H9 (cell line): ENCODE measurements around the gene ZNF547. TPM values are rescaled to one million over a fixed set of nuclear protein-coding genes. Genes with fewer than 3 reads are reported as not detected.

Experiments
- DNase-seq: peaks from one replicate; pipeline ENCODE4 v3.0.0-alpha.2; 2017
- H2AFZ ChIP-seq: one replicate; pipeline ENCODE4 v1.6.1; 2013; ENCODE audit warnings: mild to moderate bottlenecking, low read length, control low read depth, moderate library complexity
- H2AK5ac ChIP-seq: 2 replicates; pipeline ENCODE4 v1.6.1; 2013; ENCODE audit warnings: low read length, control low read depth, mixed read lengths; ENCODE audit not compliant: insufficient read length
- H2BK120ac ChIP-seq: one replicate; pipeline ENCODE4 v1.6.1; 2013; ENCODE audit warnings: low read depth, mild to moderate bottlenecking, low read length, control low read depth, inconsistent platforms; ENCODE audit not compliant: poor library complexity, severe bottlenecking
- H2BK12ac ChIP-seq: 2 replicates; pipeline ENCODE4 v1.6.1; 2013; ENCODE audit warnings: low read length, control low read depth, mixed read lengths, low read depth; ENCODE audit not compliant: insufficient read length
- H2BK15ac ChIP-seq: 2 replicates; pipeline ENCODE4 v1.6.1; 2013; ENCODE audit warnings: low read depth, low read length, control low read depth
- H2BK20ac ChIP-seq: one replicate; pipeline ENCODE4 v1.6.1; 2013; ENCODE audit warnings: low read depth, mild to moderate bottlenecking, low read length, control low read depth, inconsistent platforms; ENCODE audit not compliant: poor library complexity, severe bottlenecking
- H2BK5ac ChIP-seq: 2 replicates; pipeline ENCODE4 v1.6.1; 2013; ENCODE audit warnings: low read length, control low read depth, mixed read lengths; ENCODE audit not compliant: insufficient read length
- H3K14ac ChIP-seq: 2 replicates; pipeline ENCODE4 v1.6.1; 2013; ENCODE audit warnings: low read length, control low read depth; ENCODE audit not compliant: insufficient read depth
- H3K18ac ChIP-seq: 2 replicates; pipeline ENCODE4 v1.6.1; 2013; ENCODE audit warnings: low read depth, mild to moderate bottlenecking, mixed read lengths, low read length, control low read depth; ENCODE audit not compliant: insufficient read length
- H3K23ac ChIP-seq: 2 replicates; pipeline ENCODE4 v1.6.1; 2013; ENCODE audit warnings: low read length, control low read depth, mixed read lengths, low read depth; ENCODE audit not compliant: insufficient read length
- H3K23me2 ChIP-seq: 2 replicates; pipeline ENCODE4 v1.6.1; 2013; ENCODE audit warnings: low read depth, mild to moderate bottlenecking, mixed read lengths, low read length, control low read depth; ENCODE audit not compliant: insufficient read length, poor library complexity, severe bottlenecking
- H3K27ac ChIP-seq: 2 replicates; pipeline ENCODE4 v1.5.1; 2013; ENCODE audit warnings: low read length, control low read depth, mixed read lengths, low read depth; ENCODE audit not compliant: insufficient read length
- H3K27me3 ChIP-seq: 2 replicates; pipeline ENCODE4 v1.6.1; 2013; ENCODE audit warnings: low read length, control low read depth, inconsistent platforms; ENCODE audit not compliant: insufficient read depth
- H3K4ac ChIP-seq: 2 replicates; pipeline ENCODE4 v1.6.1; 2013; ENCODE audit warnings: low read depth, mild to moderate bottlenecking, control low read depth, inconsistent platforms, low read length, moderate library complexity
- H3K4me1 ChIP-seq: 2 replicates; pipeline ENCODE4 v1.6.1; 2013; ENCODE audit warnings: low read length, control low read depth, inconsistent platforms; ENCODE audit not compliant: insufficient read depth
- H3K4me2 ChIP-seq: 2 replicates; pipeline ENCODE4 v1.6.1; 2013; ENCODE audit warnings: low read length, control low read depth, mixed read lengths; ENCODE audit not compliant: insufficient read length, insufficient read depth
- H3K56ac ChIP-seq: 2 replicates; pipeline ENCODE4 v1.6.1; 2013; ENCODE audit warnings: low read depth, mild to moderate bottlenecking, mixed read lengths, low read length, control low read depth; ENCODE audit not compliant: insufficient read length
- H3K79me1 ChIP-seq: 2 replicates; pipeline ENCODE4 v1.6.1; 2013; ENCODE audit warnings: low read depth, mild to moderate bottlenecking, moderate library complexity, low read length, control low read depth, inconsistent platforms; ENCODE audit not compliant: insufficient read depth, poor library complexity, severe bottlenecking
- H3K79me2 ChIP-seq: 2 replicates; pipeline ENCODE4 v1.6.1; 2013; ENCODE audit warnings: low read length, control low read depth, inconsistent platforms; ENCODE audit not compliant: insufficient read depth
- H3K9ac ChIP-seq: 2 replicates; pipeline ENCODE4 v1.6.1; 2013; ENCODE audit warnings: low read length, control low read depth, mixed read lengths; ENCODE audit not compliant: insufficient read length; ENCODE audit errors: extremely low read depth
- H3K9me3 ChIP-seq: one replicate; pipeline ENCODE4 v1.6.1; 2013; ENCODE audit warnings: low read depth, low read length, inconsistent platforms; ENCODE audit not compliant: control insufficient read depth
- H3T11ph ChIP-seq: one replicate; pipeline ENCODE4 v1.6.1; 2013; ENCODE audit warnings: mild to moderate bottlenecking, low read length, control low read depth, inconsistent platforms
- H4K20me1 ChIP-seq: one replicate; pipeline ENCODE4 v1.6.1; 2013; ENCODE audit not compliant: control insufficient read depth, insufficient read length, insufficient read depth
- H4K5ac ChIP-seq: 2 replicates; pipeline ENCODE4 v1.6.1; 2013; ENCODE audit warnings: low read depth, mild to moderate bottlenecking, mixed read lengths, low read length, control low read depth; ENCODE audit not compliant: insufficient read length
- H4K8ac ChIP-seq: replicated peaks from 2 replicates; pipeline ENCODE4 v1.6.1; 2013; ENCODE audit warnings: low read length, control low read depth, mixed read lengths, low read depth; ENCODE audit not compliant: insufficient read length
- H4K91ac ChIP-seq: 2 replicates; pipeline ENCODE4 v1.6.1; 2013; ENCODE audit warnings: low read depth, mild to moderate bottlenecking, moderate library complexity, mixed read lengths, low read length, control low read depth; ENCODE audit not compliant: insufficient read length
- H3K27ac Mint-ChIP-seq, 3 experiments: 2 replicates in 2 of 3; 3 replicates in 1 of 3; pipeline ENCODE4 v1.8.0; 2020 to 2021; ENCODE audit warnings: mixed read lengths in 3 of 3, mild to moderate bottlenecking in 1 of 3, moderate library complexity in 1 of 3
- H3K27me3 Mint-ChIP-seq: 2 replicates; pipeline ENCODE4 v1.8.0; 2021; ENCODE audit warnings: low read depth, mild to moderate bottlenecking, moderate library complexity, mixed read lengths
- H3K36me3 Mint-ChIP-seq, 3 experiments: 2 replicates in 2 of 3; 3 replicates in 1 of 3; pipeline ENCODE4 v1.8.0; 2020 to 2021; ENCODE audit warnings: low read depth in 3 of 3, mixed read lengths in 3 of 3; ENCODE audit not compliant: insufficient read depth in 1 of 3
- H3K4me1 Mint-ChIP-seq, 2 experiments: 2 replicates each; pipeline ENCODE4 v1.8.0; 2020; ENCODE audit warnings: mixed read lengths in 2 of 2
- H3K4me3 Mint-ChIP-seq, 2 experiments: 2 replicates in 1 of 2; 3 replicates in 1 of 2; pipeline ENCODE4 v1.8.0; 2020 to 2021; ENCODE audit warnings: mild to moderate bottlenecking in 2 of 2, mixed read lengths in 2 of 2, moderate library complexity in 1 of 2
- H3K9me3 Mint-ChIP-seq, 2 experiments: 2 replicates in 1 of 2; 3 replicates in 1 of 2; pipeline ENCODE4 v1.8.0; 2020; ENCODE audit warnings: mild to moderate bottlenecking in 2 of 2, mixed read lengths in 2 of 2, moderate library complexity in 1 of 2
- WGBS: extraction: QIAGEN DNeasy Blood & Tissue Kit; methylation state at CpG from one replicate; pipeline ENCODE4 v1.1.7; 2013; ENCODE audit warnings: missing lambda C conversion rate, low lambda C conversion rate, mixed read lengths; ENCODE audit not compliant: insufficient read length; ENCODE audit errors: extremely low coverage; 5-methylcytosine and 5-hydroxymethylcytosine counted together
- total RNA-seq: library from RNA; stranded (reverse); gene quantifications from 2 replicates; pipeline ENCODE4 v1.2.1, GENCODE V29; 2021
- TF ChIP-seq, protein P1 (sequence below): fragments of 200-600 bp; sonication (generic); conservative IDR thresholded peaks from 3 replicates; pipeline ENCODE4 v1.8.0; 2021; ENCODE audit warnings: antibody characterized with exemption, mild to moderate bottlenecking

Gene ZNF547
- total RNA-seq, 1 experiment from 2014 or later, result 3.8 TPM

DNA sequence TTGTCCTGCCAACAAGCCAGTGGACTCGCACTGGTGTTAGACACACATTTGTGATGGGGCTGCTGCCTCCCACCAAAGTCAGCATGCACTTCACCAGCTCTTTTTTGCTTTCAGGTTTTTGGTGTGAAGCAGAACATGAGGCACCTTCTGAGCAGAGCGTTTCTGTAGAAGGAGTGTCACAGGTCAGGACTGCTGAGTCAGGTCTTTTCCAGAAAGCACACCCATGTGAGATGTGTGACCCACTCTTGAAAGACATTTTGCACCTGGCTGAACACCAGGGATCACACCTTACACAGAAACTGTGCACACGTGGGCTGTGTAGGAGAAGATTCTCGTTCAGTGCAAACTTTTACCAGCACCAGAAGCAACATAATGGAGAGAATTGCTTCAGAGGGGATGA lies 7.4 kb upstream of the ZNF547 start:
- Mint-ChIP-seq H3K27me3 (no peaks in the 10 kb centered on the region; the same call in 1 of the 2 replicates), H3K4me1 (peaks cover 12 to 16% of the 10 kb centered on the region in 2 experiments), H3K9me3 (no peaks in the 10 kb centered on the region), H3K27ac (no peak overlapping the region), H3K4me3 (no peak overlapping the region), H3K36me3 (peaks cover 27 to 56% (median 48%) of the 10 kb centered on the region in 3 experiments; a peak in 6 of 7 replicates)
- Histone ChIP-seq H2BK12ac (no peak overlapping the region), H3K23ac (no peak overlapping the region), H3K9ac (no peak overlapping the region), H4K20me1 (no peaks in the 10 kb centered on the region), H4K8ac (no peak overlapping the region), H3K4ac (no peak overlapping the region), H4K91ac (no peak overlapping the region), H3K14ac (no peak overlapping the region), H4K5ac (no peak overlapping the region), H2BK20ac (no peak overlapping the region), H3K56ac (no peak overlapping the region), H2BK120ac (no peak overlapping the region), H3K4me2 (no peak overlapping the region), H2AK5ac (no peak overlapping the region), H2AFZ (no peak overlapping the region), H2BK5ac (no peak overlapping the region), H3K18ac (no peak overlapping the region), H3K9me3 (no peaks in the 10 kb centered on the region), H3K27ac (no peak overlapping the region), H2BK15ac (no peak overlapping the region), H3K27me3 (no peaks in the 10 kb centered on the region), H3K23me2 (peaks cover 7% of the 10 kb centered on the region), H3K4me1 (no peaks in the 10 kb centered on the region), H3K79me1 (peaks cover 3% of the 10 kb centered on the region), H3T11ph (no peak overlapping the region), H3K79me2 (peaks cover 13% of the 10 kb centered on the region; the same call in 1 of the 2 replicates)
- no CpG with 5 or more reads among the region's 4 CpGs for WGBS
- DNase-seq, result no peak
- TF ChIP-seq, protein P1, sequence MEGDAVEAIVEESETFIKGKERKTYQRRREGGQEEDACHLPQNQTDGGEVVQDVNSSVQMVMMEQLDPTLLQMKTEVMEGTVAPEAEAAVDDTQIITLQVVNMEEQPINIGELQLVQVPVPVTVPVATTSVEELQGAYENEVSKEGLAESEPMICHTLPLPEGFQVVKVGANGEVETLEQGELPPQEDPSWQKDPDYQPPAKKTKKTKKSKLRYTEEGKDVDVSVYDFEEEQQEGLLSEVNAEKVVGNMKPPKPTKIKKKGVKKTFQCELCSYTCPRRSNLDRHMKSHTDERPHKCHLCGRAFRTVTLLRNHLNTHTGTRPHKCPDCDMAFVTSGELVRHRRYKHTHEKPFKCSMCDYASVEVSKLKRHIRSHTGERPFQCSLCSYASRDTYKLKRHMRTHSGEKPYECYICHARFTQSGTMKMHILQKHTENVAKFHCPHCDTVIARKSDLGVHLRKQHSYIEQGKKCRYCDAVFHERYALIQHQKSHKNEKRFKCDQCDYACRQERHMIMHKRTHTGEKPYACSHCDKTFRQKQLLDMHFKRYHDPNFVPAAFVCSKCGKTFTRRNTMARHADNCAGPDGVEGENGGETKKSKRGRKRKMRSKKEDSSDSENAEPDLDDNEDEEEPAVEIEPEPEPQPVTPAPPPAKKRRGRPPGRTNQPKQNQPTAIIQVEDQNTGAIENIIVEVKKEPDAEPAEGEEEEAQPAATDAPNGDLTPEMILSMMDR, result no peak
